Stimulated activated CD8-positive, alpha-beta memory T cell treated with anti-CD3 and anti-CD28 coated beads, Interleukin-15, amount 100 ng/mL, for 1 hour (primary cell): ENCODE data around the gene HTR1B.

Experiments used
- DNase-seq: peaks from one replicate; pipeline ENCODE4 v3.0.0-alpha.2; 2020; ENCODE audit warnings: low read depth

HTR1B gene

DNA sequence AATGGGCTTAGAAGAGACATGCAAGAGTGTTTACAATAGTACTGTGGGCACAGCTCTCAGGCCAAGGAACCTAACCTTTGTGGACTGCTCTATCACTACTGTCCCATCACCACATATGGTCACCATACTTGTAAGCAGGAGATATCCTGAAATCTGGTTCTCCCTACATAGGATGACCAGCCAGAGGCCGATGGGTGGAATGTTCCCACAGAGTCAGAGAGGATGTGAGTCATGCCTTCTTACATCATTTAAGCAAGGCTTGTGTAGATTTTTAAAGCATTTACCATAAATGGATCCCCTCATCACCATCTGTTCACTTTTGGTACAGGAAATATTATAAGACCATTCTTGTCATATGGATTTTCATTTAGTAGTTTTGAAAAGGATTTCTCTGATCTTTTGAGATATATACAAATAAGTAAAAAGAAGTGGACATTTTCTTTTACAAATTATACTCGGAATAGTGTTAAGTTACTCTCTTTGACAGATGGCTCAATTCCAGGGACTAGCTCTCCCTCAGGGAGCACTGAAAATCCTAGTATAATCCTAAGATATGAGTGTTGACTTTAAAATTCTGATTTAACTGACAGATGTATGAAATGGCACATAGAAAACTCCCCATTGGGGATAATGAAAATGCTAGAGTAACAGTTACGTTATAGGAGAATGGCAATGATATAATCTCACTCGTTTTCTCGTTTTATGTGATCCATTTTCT, 6.6 kb downstream of the HTR1B start:
- no peak for DNase-seq

DNA sequence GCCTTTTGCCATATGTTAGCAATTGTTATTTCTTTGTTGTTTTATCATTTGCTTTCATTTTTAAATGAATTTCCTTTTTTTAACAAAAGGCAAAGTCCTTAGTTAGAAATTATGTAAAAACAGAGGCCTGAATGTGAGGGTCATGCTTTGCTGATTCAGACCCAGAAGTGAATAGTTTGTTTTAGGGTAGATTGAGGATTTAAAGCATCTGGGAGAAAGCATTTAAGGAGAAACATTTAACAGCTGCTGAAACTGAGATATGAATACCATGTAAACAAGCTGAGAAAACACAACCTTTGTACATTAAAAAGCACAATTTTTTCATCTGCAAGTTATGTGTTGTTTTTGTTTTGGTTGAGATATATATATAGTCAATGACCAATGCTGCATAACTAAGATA, 8.0 kb downstream of the HTR1B start:
- no peak for DNase-seq

GRCh38 chr6:77454386-77454785, 8.9 kb downstream of the HTR1B start:
- no peak for DNase-seq

DNA sequence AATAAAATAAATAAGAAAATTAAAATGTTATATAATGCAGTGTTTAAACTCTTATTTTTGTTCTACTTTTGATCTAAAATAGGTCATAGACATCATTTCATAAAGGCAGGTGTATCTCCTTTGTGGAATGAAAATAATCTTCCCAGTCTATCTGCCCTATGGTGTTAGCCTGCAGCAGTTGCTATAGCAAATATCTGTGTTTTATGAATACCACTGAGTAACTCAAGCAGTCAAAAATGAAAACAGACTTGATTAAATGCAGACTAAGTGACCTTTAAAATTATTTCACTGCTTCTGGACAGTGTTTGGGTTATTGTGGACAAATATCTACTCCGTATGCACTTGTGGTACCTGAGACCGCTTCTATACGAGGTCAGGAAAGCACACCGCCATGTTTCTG, 11.8 kb downstream of the HTR1B start:
- no peak for DNase-seq

- DNase-seq, result no peak
These were observed 12.4 kb downstream of the HTR1B start for GRCh38 chr6:77450924-77451323.

- no peak for DNase-seq
These were observed 14.7 kb downstream of the HTR1B start for GRCh38 chr6:77448546-77448945.

DNA sequence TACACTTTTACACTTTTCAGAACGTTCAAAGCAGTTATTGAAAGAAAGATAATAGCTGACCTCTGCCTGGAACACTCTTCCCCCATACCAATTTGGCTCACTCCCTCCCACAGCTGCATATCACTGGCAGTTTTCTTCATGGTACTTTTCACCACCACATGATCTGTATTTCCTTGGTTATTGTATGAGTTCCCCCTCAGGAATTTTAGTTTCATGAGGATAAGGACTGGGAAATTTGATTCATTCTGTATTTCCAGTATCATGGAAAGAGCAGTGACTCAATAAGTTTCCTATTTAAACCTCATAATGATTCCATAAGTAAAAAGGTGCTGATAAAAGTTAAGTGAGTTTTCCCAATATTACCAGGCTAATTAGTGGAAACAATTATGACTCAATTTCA, 16.0 kb downstream of the HTR1B start:
- DNase-seq, result no peak

- DNase-seq, result no peak
These were observed 17.0 kb downstream of the HTR1B start for GRCh38 chr6:77446249-77446648.

GRCh38 chr6:77445214-77445613, 18.1 kb downstream of the HTR1B start:
- no peak for DNase-seq

GRCh38 chr6:77440206-77440976, 22.9 kb downstream of the HTR1B start:
- DNase-seq, result no peak

DNA sequence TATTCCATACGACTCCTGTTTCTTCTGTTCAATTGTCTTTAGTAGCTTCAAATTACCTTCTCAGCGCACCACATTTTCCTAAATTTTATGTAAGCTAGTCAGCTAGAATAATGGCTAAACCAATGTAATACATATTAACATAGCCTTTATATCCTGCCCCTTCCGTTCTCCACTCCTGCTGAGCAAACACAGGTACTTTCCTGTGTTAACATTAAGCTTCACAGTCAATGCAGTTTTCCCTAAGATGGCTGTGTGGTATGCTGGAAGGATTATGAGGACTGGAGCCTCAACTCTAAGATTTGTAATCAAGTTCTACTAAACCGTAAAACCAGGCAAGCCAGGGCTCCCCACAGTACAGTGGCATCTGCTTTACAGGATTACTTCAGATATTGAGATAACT, 29.4 kb downstream of the HTR1B start:
- DNase-seq, result no peak

- DNase-seq, result no peak
These were observed 32.8 kb downstream of the HTR1B start for GRCh38 chr6:77430504-77430903.

DNA sequence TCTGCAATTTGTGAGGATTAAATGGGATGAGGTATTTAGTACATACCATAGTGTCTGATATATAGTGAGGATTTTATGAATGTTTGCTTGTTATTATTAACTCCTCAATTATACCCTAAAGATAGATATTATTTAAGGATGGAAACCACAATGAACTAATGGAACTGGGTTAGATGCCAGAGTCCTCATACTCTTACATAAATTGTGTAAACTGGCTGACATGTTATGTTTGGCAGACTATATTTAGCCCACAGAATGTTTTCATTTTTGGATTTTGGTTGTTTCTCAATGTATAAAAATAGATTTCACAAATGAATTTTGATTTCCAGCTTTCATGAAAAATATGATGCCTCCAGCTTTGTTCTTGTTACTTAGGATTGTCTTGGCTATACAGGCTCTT, 37.6 kb downstream of the HTR1B start:
- no peak for DNase-seq

- DNase-seq, result no peak
These were observed 38.1 kb downstream of the HTR1B start for GRCh38 chr6:77425216-77425615.

DNA sequence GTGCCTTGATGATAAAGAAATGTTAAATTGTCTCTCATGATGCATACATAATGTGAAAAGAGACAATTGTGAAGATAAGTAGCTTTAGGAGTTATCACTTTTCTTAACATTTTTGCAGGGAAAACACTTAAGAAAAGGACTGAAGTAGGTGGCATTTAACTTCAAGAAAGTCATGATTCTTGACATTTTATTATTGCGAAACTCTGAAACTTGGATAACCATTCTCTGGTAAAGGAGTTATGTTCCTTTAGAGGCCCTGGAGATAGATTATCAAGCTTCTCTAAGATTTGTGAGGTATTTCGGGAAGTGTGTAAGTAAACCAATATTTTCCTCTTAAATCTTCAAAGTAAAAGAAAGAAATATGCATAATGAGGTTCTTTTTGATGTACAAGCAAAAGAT, 38.5 kb downstream of the HTR1B start:
- no peak for DNase-seq

DNA sequence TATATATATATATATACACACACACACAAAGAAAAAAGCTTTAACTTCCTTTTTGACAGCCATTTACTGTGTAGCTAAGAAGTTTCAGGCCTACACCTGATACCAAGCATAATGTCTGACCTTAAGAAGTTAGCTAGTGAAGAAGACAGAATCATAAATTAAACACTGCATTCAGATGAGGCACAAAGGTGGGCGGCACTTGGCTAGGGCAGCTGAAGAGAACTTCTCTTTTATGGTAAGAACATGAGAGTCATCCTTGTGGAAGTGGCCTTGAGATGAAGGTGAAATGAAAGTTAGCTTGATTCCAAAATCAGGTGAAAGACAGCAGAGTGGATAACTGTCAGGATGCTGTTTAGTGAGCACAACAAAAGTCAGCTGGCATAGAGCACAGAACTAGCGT, 46.5 kb downstream of the HTR1B start:
- no peak for DNase-seq

DNA sequence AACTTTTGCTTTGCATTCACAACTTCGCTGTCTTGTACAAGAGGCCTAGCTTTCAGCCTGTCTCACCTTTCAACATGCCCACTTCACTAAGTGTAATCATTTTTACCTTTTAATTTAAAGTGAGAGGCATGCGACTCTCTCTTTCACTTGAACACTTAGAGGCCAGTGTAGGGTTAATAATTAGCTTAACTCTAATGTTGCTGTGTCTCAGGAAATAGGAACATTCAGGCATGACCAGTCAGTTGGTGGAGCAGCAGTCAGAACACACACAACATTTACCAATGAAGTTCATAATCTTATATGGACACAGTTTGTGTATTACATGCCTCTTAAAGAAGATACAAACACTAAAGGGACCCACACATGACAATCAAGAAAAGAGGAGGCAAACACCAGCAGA, 47.6 kb downstream of the HTR1B start:
- no peak for DNase-seq
